Mesendoderm (in vitro differentiated cells): ENCODE data around the gene ERP29.
"Not testable (repeated sequence)": the region's sequence is repeated elsewhere in the genome, so short reads cannot be mapped to it uniquely, and the experiment has no call there.

Experiments used
- DNase-seq: peaks from one replicate; pipeline ENCODE4 v3.0.0; 2013
- H2AK5ac ChIP-seq: 2 replicates; pipeline ENCODE4 v1.6.1; 2013; ENCODE audit warnings: low read length, inconsistent platforms
- H2BK120ac ChIP-seq: 2 replicates; pipeline ENCODE4 v1.6.1; 2013; ENCODE audit warnings: low read depth, mild to moderate bottlenecking, low read length, moderate library complexity, mixed read lengths
- H2BK15ac ChIP-seq: replicated peaks from 2 replicates; pipeline ENCODE4 v1.6.1; 2013; ENCODE audit warnings: low read depth, mild to moderate bottlenecking, moderate library complexity
- H2BK5ac ChIP-seq: 2 replicates; pipeline ENCODE4 v1.6.1; 2013; ENCODE audit warnings: low read length, inconsistent platforms
- H3K18ac ChIP-seq: 2 replicates; pipeline ENCODE4 v1.6.1; 2013; ENCODE audit warnings: mild to moderate bottlenecking, low read length, mixed read lengths
- H3K23ac ChIP-seq: one replicate; pipeline ENCODE4 v1.6.1; 2013; ENCODE audit warnings: low read length
- H3K27ac ChIP-seq: 2 replicates; pipeline ENCODE4 v1.5.1; 2013; ENCODE audit warnings: low read depth, mild to moderate bottlenecking, inconsistent platforms, low read length, moderate library complexity
- H3K27me3 ChIP-seq: 2 replicates; pipeline ENCODE4 v1.6.1; 2013; ENCODE audit warnings: low read length, control low read depth, mild to moderate bottlenecking, inconsistent platforms; ENCODE audit not compliant: insufficient read depth, poor library complexity
- H3K36me3 ChIP-seq: 2 replicates; pipeline ENCODE4 v1.6.1; 2013; ENCODE audit warnings: low read length, inconsistent platforms; ENCODE audit not compliant: control insufficient read depth, insufficient read depth
- H3K4ac ChIP-seq: one replicate; pipeline ENCODE4 v1.6.1; 2013; ENCODE audit warnings: low read depth, mild to moderate bottlenecking, low read length, moderate library complexity
- H3K4me1 ChIP-seq: 2 replicates; pipeline ENCODE4 v1.6.1; 2013; ENCODE audit warnings: low read depth, low read length, inconsistent platforms; ENCODE audit not compliant: control insufficient read depth
- H3K4me2 ChIP-seq: 2 replicates; pipeline ENCODE4 v1.6.1; 2013; ENCODE audit warnings: low read length
- H3K4me3 ChIP-seq: 2 replicates; pipeline ENCODE4 v1.5.1; 2013; ENCODE audit warnings: mild to moderate bottlenecking, low read length
- H3K56ac ChIP-seq: one replicate; pipeline ENCODE4 v1.6.1; 2013; ENCODE audit warnings: low read length
- H3K79me1 ChIP-seq: 2 replicates; pipeline ENCODE4 v1.6.1; 2013; ENCODE audit warnings: low read length, inconsistent platforms
- H3K79me2 ChIP-seq: 2 replicates; pipeline ENCODE4 v1.6.1; 2013; ENCODE audit warnings: mild to moderate bottlenecking, low read length; ENCODE audit not compliant: control insufficient read depth, insufficient read depth
- H3K9ac ChIP-seq: 2 replicates; pipeline ENCODE4 v1.6.1; 2013; ENCODE audit warnings: low read length, inconsistent platforms
- H4K5ac ChIP-seq: one replicate; pipeline ENCODE4 v1.6.1; 2013; ENCODE audit warnings: low read length
- H4K8ac ChIP-seq: one replicate; pipeline ENCODE4 v1.6.1; 2013; ENCODE audit warnings: low read depth, mild to moderate bottlenecking, control low read depth, low read length, moderate library complexity
- WGBS: extraction: QIAGEN DNeasy Blood & Tissue Kit; methylation state at CpG from one replicate; pipeline ENCODE4 v1.1.7; 2013; ENCODE audit warnings: low lambda C conversion rate, missing lambda C conversion rate; ENCODE audit not compliant: insufficient coverage; ENCODE audit errors: extremely low coverage; 5-methylcytosine and 5-hydroxymethylcytosine counted together

Gene ERP29

DNA sequence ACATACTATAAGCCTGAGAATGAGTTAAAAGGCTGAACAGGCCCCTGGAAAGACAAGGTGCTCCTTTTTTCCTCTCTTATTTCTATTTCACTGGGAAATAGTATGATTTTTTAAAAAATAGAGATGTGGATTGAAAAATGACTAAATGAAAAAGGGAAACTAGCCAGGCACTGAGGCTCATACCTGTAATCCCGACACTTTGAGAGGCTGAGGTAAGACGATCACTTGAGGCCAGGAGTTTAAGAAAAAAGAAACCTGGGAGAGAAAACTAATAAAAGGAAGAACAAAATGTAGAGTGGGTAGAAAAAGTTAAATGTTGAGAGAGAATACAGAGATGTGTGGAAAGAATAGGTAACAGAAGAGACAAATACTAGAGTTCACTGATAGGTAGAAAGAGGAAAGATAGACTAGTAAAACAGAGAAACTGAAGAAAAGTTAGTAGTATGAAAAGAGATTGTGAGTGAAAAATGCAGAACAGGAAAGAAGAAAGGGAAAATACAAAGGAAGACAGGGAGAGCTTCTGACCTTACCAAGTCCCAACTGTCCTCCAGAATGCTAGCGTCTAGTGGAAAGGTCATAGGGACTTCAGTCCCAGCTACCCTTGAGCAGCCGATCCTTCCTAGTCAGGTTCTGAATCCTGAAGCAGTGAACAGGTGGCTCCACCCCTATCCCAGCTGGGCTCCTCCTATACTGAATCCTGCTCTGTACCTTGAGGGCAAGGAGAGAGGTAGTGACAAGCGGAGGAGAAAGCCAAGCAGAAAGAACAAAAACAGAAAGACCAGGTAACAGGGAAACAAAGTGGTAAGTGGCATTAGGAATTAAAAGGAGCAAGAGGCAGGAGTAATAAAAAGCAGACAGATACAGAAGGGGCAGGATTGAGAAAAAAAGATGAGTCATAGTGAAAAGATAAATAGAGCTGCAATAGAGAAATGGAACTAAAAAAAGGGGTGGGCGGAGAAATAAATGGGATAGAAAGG lies 7.5 kb upstream of the ERP29 start:
- Histone ChIP-seq H3K4ac (no peak overlapping the region), H3K56ac (no peak overlapping the region), H2BK120ac (no peak overlapping the region), H3K18ac (no peak overlapping the region), H3K79me1 (peaks cover 1% of the 10 kb centered on the region), H3K9ac (no peak overlapping the region), H3K36me3 (no peaks in the 10 kb centered on the region), H2AK5ac (no peak overlapping the region), H4K5ac (no peak overlapping the region), H3K79me2 (no peaks in the 10 kb centered on the region), H3K4me2 (no peak overlapping the region), H2BK5ac (no peak overlapping the region), H3K4me1 (no peaks in the 10 kb centered on the region), H3K27ac (no peak overlapping the region), H4K8ac (no peak overlapping the region), H3K4me3 (no peak overlapping the region), H3K23ac (no peak overlapping the region), H2BK15ac (no peak overlapping the region), H3K27me3 (no peaks in the 10 kb centered on the region)
- WGBS = no CpG with 5 or more reads among the region's 6 CpGs
- DNase-seq = peak; percentile 75

DNA sequence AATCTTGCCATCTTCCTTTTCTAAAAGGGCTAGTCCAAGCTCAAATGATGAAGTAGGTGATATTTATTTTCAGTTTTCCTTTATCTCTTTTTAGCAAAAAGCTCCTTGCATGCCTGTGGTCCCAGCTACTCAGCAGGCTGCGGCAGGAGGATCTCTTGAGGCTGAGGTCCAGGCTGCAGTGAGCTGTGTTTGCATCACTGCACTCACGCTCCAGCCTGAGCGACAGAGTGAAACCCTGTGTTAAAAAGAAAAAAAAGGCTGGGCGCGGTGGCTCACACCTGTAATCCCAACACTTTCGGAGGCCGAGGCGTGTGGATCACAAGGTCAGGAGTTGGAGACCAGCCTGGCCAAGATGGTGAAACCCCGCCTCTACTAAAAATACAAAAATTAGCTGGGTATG lies 5.3 kb upstream of the ERP29 start:
- no peak overlapping the region for H2BK15ac ChIP-seq
- H2BK120ac ChIP-seq = no peak overlapping the region
- no peak overlapping the region for H3K4ac ChIP-seq
- no CpG with 5 or more reads among the region's 9 CpGs for WGBS
- no peaks in the 10 kb centered on the region for H3K36me3 ChIP-seq
- H3K9ac ChIP-seq = no peak overlapping the region
- no peak overlapping the region for H3K56ac ChIP-seq
- no peak overlapping the region for H4K8ac ChIP-seq
- H3K4me2 ChIP-seq = no peak overlapping the region
- H3K23ac ChIP-seq = no peak overlapping the region
- peaks cover 7% of the 10 kb centered on the region for H3K79me1 ChIP-seq
- H3K27ac ChIP-seq = no peak overlapping the region
- no peak for DNase-seq
- H4K5ac ChIP-seq = no peak overlapping the region
- peaks cover 2% of the 10 kb centered on the region for H3K4me1 ChIP-seq
- H3K27me3 ChIP-seq = no peaks in the 10 kb centered on the region
- H3K4me3 ChIP-seq = no peak overlapping the region
- H2AK5ac ChIP-seq = no peak overlapping the region
- no peak overlapping the region for H2BK5ac ChIP-seq
- H3K79me2 ChIP-seq = peaks cover 2% of the 10 kb centered on the region
- H3K18ac ChIP-seq = no peak overlapping the region

DNA sequence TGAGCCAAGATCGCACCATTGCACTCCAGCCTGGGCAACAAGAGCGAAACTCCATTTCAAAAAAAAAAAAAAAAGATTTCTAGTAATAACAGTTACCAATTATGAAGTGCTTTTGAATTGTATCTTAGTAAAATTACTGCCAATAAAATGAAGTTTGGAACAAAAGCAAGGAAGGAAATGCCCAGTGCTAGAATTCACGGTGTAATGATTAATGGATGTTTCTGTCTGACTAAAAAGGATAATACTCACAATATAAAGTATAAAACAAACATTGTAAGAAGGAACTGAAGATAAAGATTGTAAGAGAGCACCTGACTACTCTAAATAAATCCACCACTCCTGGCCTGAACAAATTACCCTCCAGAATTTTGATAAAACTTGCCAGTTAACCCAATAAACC lies 4.3 kb upstream of the ERP29 start:
- H3K4ac ChIP-seq = no peak overlapping the region
- peaks cover 5% of the 10 kb centered on the region for H3K79me2 ChIP-seq
- H4K8ac ChIP-seq = no peak overlapping the region
- no peak overlapping the region for H3K4me2 ChIP-seq
- no peaks in the 10 kb centered on the region for H3K27me3 ChIP-seq
- no peak overlapping the region for H4K5ac ChIP-seq
- H3K36me3 ChIP-seq = no peaks in the 10 kb centered on the region
- H3K18ac ChIP-seq = no peak overlapping the region
- no peak overlapping the region for H3K23ac ChIP-seq
- DNase-seq = no peak
- no peak overlapping the region for H2BK5ac ChIP-seq
- no CpG with 5 or more reads among the region's 3 CpGs for WGBS
- no peak overlapping the region for H3K56ac ChIP-seq
- H2AK5ac ChIP-seq = no peak overlapping the region
- H3K9ac ChIP-seq = no peak overlapping the region
- no peak overlapping the region for H3K27ac ChIP-seq
- H3K4me3 ChIP-seq = no peak overlapping the region
- no peak overlapping the region for H2BK15ac ChIP-seq
- H2BK120ac ChIP-seq = no peak overlapping the region
- peaks cover 2% of the 10 kb centered on the region for H3K4me1 ChIP-seq
- H3K79me1 ChIP-seq = peaks cover 7% of the 10 kb centered on the region

DNA sequence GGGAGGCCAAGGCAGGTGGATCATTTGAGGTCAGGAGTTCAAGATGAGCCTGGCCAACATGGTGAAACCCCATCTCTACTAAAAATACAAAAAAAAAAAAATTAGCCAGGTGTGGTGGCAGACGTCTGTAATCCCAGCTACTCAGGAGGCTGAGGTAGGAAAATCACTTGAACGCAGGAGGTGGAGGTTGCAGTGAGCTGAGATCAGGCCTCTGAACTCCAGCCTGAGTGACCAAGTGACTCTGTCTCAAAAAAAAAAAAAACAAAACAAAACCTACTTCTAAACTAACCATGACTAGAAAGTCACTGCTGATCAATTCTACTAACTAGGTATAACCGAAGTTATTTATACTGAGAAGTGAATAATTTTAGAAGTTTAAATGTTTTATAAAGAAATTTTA lies 3.6 kb upstream of the ERP29 start:
- H2BK120ac ChIP-seq, H2AK5ac ChIP-seq, H3K18ac ChIP-seq, H3K9ac ChIP-seq, H3K4me1 ChIP-seq, H3K4me2 ChIP-seq, H3K4me3 ChIP-seq, H4K8ac ChIP-seq, H2BK5ac ChIP-seq, H3K56ac ChIP-seq, H3K36me3 ChIP-seq, H3K27me3 ChIP-seq, H2BK15ac ChIP-seq, H3K4ac ChIP-seq, H3K23ac ChIP-seq, H4K5ac ChIP-seq, DNase-seq, H3K27ac ChIP-seq: not testable (repeated sequence)
- Histone ChIP-seq H3K79me2 (peaks cover 11% of the 10 kb centered on the region), H3K79me1 (peaks cover 11% of the 10 kb centered on the region)
- WGBS = no CpG with 5 or more reads among the region's 3 CpGs

DNA sequence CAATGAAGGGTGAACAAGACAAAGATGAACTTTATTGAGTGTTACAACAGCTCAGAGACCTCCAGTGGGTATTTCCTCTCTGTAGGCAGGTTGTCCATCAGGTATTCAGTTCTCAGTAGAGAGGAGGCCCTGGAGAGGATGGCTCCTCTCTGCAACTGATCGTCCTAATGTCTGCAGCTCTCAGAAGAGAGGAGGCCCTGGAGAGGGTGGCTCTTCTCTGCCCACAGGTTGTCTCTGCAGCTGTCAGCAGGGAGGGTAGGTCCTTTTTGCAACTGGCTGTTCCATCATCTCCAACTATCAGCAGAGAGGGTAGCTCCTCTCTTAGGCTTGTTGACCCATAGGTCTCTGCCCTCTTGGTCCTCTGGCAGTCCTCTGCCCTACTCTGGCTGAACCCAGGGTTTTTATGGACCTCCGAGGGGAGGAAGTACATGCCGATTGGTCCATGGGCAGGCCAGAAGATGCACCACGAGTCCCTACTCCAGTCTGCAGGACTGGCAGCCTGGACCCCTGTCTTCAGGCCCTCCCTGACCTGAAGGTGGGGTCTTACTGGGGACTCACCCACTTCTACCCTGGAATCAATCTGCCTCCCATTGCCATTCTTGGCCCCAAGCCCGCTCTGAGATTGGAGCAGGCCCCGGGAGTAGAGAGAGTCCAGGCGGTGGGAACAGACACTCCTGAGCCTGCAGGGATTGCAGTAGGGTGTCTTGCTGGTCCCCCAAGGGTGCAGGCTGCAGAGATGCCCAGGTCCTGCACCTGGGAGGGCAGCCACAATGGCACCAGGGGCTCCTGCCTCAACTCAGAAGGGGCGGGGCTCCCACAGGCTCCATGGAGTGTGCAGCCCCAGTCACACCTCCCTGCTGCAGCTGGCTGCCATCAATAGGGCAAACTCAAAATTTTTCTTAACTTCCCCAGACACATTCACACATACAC lies 2.5 kb upstream of the ERP29 start:
- no peak for DNase-seq
- no CpG with 5 or more reads among the region's 8 CpGs for WGBS

More for the DNA sequence above, 2.5 kb upstream of the ERP29 start:
- no peak overlapping the region for H3K9ac ChIP-seq
- no peak overlapping the region for H2BK15ac ChIP-seq
- no peaks in the 10 kb centered on the region for H3K27me3 ChIP-seq
- no peak overlapping the region for H2AK5ac ChIP-seq
- H3K4me3 ChIP-seq = no peak overlapping the region
- peaks cover 14% of the 10 kb centered on the region for H3K79me1 ChIP-seq
- peaks cover 20% of the 10 kb centered on the region for H3K79me2 ChIP-seq
- no peak overlapping the region for H2BK5ac ChIP-seq
- H4K8ac ChIP-seq = no peak overlapping the region
- H4K5ac ChIP-seq = no peak overlapping the region
- no peaks in the 10 kb centered on the region for H3K36me3 ChIP-seq
- no peak overlapping the region for H3K56ac ChIP-seq
- H3K27ac ChIP-seq = no peak overlapping the region
- no peak overlapping the region for H3K18ac ChIP-seq
- H2BK120ac ChIP-seq = no peak overlapping the region
- H3K23ac ChIP-seq = no peak overlapping the region
- no peak overlapping the region for H3K4ac ChIP-seq
- H3K4me2 ChIP-seq = no peak overlapping the region
- peaks cover 2% of the 10 kb centered on the region for H3K4me1 ChIP-seq
